HepG2 (cell line): ENCODE data around the gene VPS11. TPM values are rescaled to one million over a fixed set of nuclear protein-coding genes. Genes with fewer than 3 reads are reported as not detected.

Experiments used
- ATF3 ChIP-seq: sonication (generic); formaldehyde crosslinking; IDR thresholded peaks from 2 replicates; pipeline ENCODE4 v1.4.0; 2020; ENCODE audit warnings: missing genetic modification reagents
- ELF1 ChIP-seq: sonication (generic); formaldehyde crosslinking; IDR thresholded peaks from 2 replicates; pipeline ENCODE4 v1.4.0; 2020; ENCODE audit warnings: missing genetic modification reagents
- FOSL2 ChIP-seq: sonication (generic); formaldehyde crosslinking; IDR thresholded peaks from 2 replicates; pipeline ENCODE4 v1.4.0; 2020; ENCODE audit warnings: missing genetic modification reagents
- GATAD1 ChIP-seq: IDR thresholded peaks from 2 replicates; pipeline ENCODE4 v1.6.1; 2016; ENCODE audit warnings: missing genetic modification reagents, missing compliant biosample characterization
- HNRNPK ChIP-seq: fragments of 200-400 bp; formaldehyde crosslinking; IDR thresholded peaks from 2 replicates; pipeline ENCODE4 v1.6.1; 2018; ENCODE audit warnings: low read length, low read depth, moderate library complexity, mild to moderate bottlenecking; ENCODE audit not compliant: poor library complexity, severe bottlenecking
- KDM5B ChIP-seq: sonication (generic); formaldehyde crosslinking; IDR thresholded peaks from 2 replicates; pipeline ENCODE4 v1.4.0; 2020; ENCODE audit warnings: missing genetic modification reagents, mild to moderate bottlenecking, borderline replicate concordance
- MIER2 ChIP-seq: IDR thresholded peaks from 2 replicates; pipeline ENCODE4 v1.6.1; 2016; ENCODE audit warnings: missing biosample characterization, missing genetic modification reagents
- MLX ChIP-seq: IDR thresholded peaks from 2 replicates; pipeline ENCODE4 v1.6.1; 2016
- MLXIP ChIP-seq: sonication (generic); formaldehyde crosslinking; IDR thresholded peaks from 2 replicates; pipeline ENCODE4 v1.9.0; 2021; ENCODE audit warnings: missing genetic modification reagents, borderline replicate concordance
- MYPOP ChIP-seq: sonication (generic); formaldehyde crosslinking; IDR thresholded peaks from 2 replicates; pipeline ENCODE4 v1.8.1; 2023; ENCODE audit warnings: mild to moderate bottlenecking, moderate library complexity, missing genetic modification reagents
- NONO ChIP-seq, 2 experiments: fragments of 450-650 bp in 1 of 2; sonication (generic) in 1 of 2; formaldehyde crosslinking in 1 of 2; IDR thresholded peaks in 1 of 2; conservative IDR thresholded peaks in 1 of 2; 2 replicates each; pipeline versions ENCODE4 v1.6.1 to v1.8.0; 2017 to 2022; ENCODE audit warnings: mild to moderate bottlenecking in 1 of 2, missing genetic modification reagents in 1 of 2, moderate library complexity in 1 of 2
- PHF21A ChIP-seq: sonication (generic); formaldehyde crosslinking; IDR thresholded peaks from 2 replicates; pipeline ENCODE4 v1.5.0; 2020; ENCODE audit warnings: mild to moderate bottlenecking, missing genetic modification reagents
- REPIN1 ChIP-seq: sonication (generic); formaldehyde crosslinking; IDR thresholded peaks from 2 replicates; pipeline ENCODE4 v1.8.0; 2022; ENCODE audit warnings: missing genetic modification reagents, low read depth, mild to moderate bottlenecking, borderline replicate concordance
- SSRP1 ChIP-seq: IDR thresholded peaks from 2 replicates; pipeline ENCODE4 v1.6.1; 2016; ENCODE audit warnings: control low read depth
- ZBED4 ChIP-seq: sonication (generic); formaldehyde crosslinking; IDR thresholded peaks from 2 replicates; pipeline ENCODE4 v1.4.0; 2020; ENCODE audit warnings: missing genetic modification reagents, borderline replicate concordance
- ZNF329 ChIP-seq: sonication (generic); formaldehyde crosslinking; IDR thresholded peaks from 2 replicates; pipeline ENCODE4 v1.9.0; 2021; ENCODE audit warnings: low read depth, mild to moderate bottlenecking, missing genetic modification reagents
- ZNF766 ChIP-seq: sonication (generic); formaldehyde crosslinking; IDR thresholded peaks from 2 replicates; pipeline ENCODE4 v1.5.0; 2020; ENCODE audit warnings: missing genetic modification reagents, borderline replicate concordance
- ZZZ3 ChIP-seq: sonication (generic); formaldehyde crosslinking; IDR thresholded peaks from 2 replicates; pipeline ENCODE4 v1.4.0; 2020; ENCODE audit warnings: missing genetic modification reagents, mild to moderate bottlenecking, borderline replicate concordance
- polyA plus RNA-seq, 8 experiments: library from polyadenylated mRNA; depleted of rRNA in 3 of 8; stranded (reverse) in 7 of 8; unstranded in 1 of 8; fragments of >200 nt; fragmentation: Illumina TruSeq in 4 of 8; extraction: Trizol in 4 of 8; gene quantifications; 2 replicates each; pipeline versions ENCODE4 v1.2.1 to v1.2.3, GENCODE V29; 2011 to 2016; ENCODE audit warnings: low read depth in 4 of 8, missing spikeins in 1 of 8, mixed read lengths in 1 of 8; ENCODE audit not compliant: insufficient read depth in 1 of 8
- total RNA-seq, 5 experiments: library from RNA; depleted of rRNA; stranded (reverse); fragments of >200 nt; fragmentation: Illumina TruSeq; extraction: Trizol; gene quantifications; 2 replicates each; pipeline ENCODE4 v1.2.3, GENCODE V29; 2016; ENCODE audit warnings: low read depth in 1 of 5

The VPS11 gene
- total and polyA plus RNA-seq, 2 of the 13 experiments (the other 11 are each of a cell fraction or from before 2014, with no cell fraction given) = 13.7 to 21.6 TPM

GRCh38 chr11:119030329-119031047 lies 37.1 kb upstream of the VPS11 start, which contains the start of gene SLC37A4 (continued):
- peak; percentile 68; the same call in 1 of the 2 replicates for TF ChIP-seq ZBED4 (CRISPR knock-in tag)
- peak; percentile 4 for TF ChIP-seq HNRNPK
- TF ChIP-seq FOSL2 = peak; percentile 73
- TF ChIP-seq KDM5B = peak; percentile 79
- TF ChIP-seq REPIN1 (CRISPR knock-in tag) = peak; percentile 92
- TF ChIP-seq MYPOP = peak; percentile 72; the same call in 1 of the 2 replicates
- 0 out of 2 replicates have a peak, but pooled peaks have one; percentile 11 for TF ChIP-seq PHF21A (CRISPR knock-in tag)
- TF ChIP-seq ELF1 (CRISPR knock-in tag) = peak; percentile 57
- 0 out of 2 replicates have a peak, but pooled peaks have one; percentile 7 for TF ChIP-seq MLXIP (CRISPR knock-in tag)
- peak; percentile 46; the same call in 1 of the 2 replicates for TF ChIP-seq MIER2
- peak; percentile 36; the same call in 1 of the 2 replicates for TF ChIP-seq ATF3 (CRISPR knock-in tag)
- peak; percentile 76 for TF ChIP-seq GATAD1 (CRISPR knock-in tag)
- peak; percentile 84 for TF ChIP-seq MLX (CRISPR knock-in tag)
- TF ChIP-seq ZNF766 = peak; percentile 91; the same call in 1 of the 2 replicates
- 0 out of 2 replicates have a peak, but pooled peaks have one; percentile 60 for TF ChIP-seq ZZZ3 (CRISPR knock-in tag)
- 0 out of 2 replicates have a peak, but pooled peaks have one; percentile 24 for TF ChIP-seq ZNF329 (CRISPR knock-in tag)
- TF ChIP-seq SSRP1 (CRISPR knock-in tag) = peak; percentile 47; the same call in 1 of the 2 replicates
- TF ChIP-seq NONO (IDR thresholded peaks at IDR 0.05) = no peak
- TF ChIP-seq NONO (CRISPR knock-in tag; conservative IDR thresholded peaks at IDR 0.05) = peak; percentile 78
